Neural progenitor cell (in vitro differentiated cells): Measurements from ENCODE around the gene BRINP2.

Source experiments
- CTCF ChIP-seq: fragments of 200-600 bp; sonication (generic); IDR thresholded peaks from 2 replicates; pipeline ENCODE4 v1.5.1; 2017; ENCODE audit warnings: antibody characterized with exemption, mild to moderate bottlenecking
- EZH2 ChIP-seq: fragments of 200-600 bp; sonication (generic); IDR thresholded peaks from 2 replicates; pipeline ENCODE4 v1.6.1; 2017; ENCODE audit warnings: antibody characterized with exemption, mild to moderate bottlenecking, moderate library complexity

GRCh38 chr1:177145106-177146070 lies 25.4 kb upstream of the BRINP2 start:
- TF ChIP-seq CTCF = no peak
- no peak for TF ChIP-seq EZH2
